ENCODE data around the gene MRPS18B.
"Not testable (repeated sequence)": the region's sequence is repeated elsewhere in the genome, so short reads cannot be mapped to it uniquely, and the experiment has no call there.

MRPS18B gene

GRCh38 chr6:30643656-30644055 lies 26.0 kb downstream of the MRPS18B start:
- no peak for DNase-seq (ENCODE audit: low spot score)

GRCh38 chr6:30644769-30645168 lies 27.1 kb downstream of the MRPS18B start:
- no peak for DNase-seq (ENCODE audit: low spot score)

GRCh38 chr6:30645989-30646388 lies 28.3 kb downstream of the MRPS18B start:
- no peak for DNase-seq (ENCODE audit: low spot score)

GRCh38 chr6:30646450-30647241 lies 29.0 kb downstream of the MRPS18B start, which contains the start of gene C6orf136:
Gene C6orf136, plus strand, starts transcription at chr6:30647133. Its CDS starts 99 bp downstream, at chr6:30647232.
- DNase-seq (ENCODE audit: low spot score) = peak; percentile 94

GRCh38 chr6:30647242-30648116 lies 29.8 kb downstream of the MRPS18B start:
- no peak for DNase-seq (ENCODE audit: low spot score)

GRCh38 chr6:30651143-30651542 lies 33.5 kb downstream of the MRPS18B start:
- DNase-seq (ENCODE audit: low spot score) = no peak

- no peak for DNase-seq (ENCODE audit: low spot score)
Measured at GRCh38 chr6:30654798-30655742, 37.4 kb downstream of the MRPS18B start.

- DNase-seq (ENCODE audit: low spot score) = no peak
Measured at GRCh38 chr6:30655743-30656094, 38.1 kb downstream of the MRPS18B start.

- DNase-seq (ENCODE audit: low spot score) = no peak
Measured at GRCh38 chr6:30656513-30656912, 38.9 kb downstream of the MRPS18B start.

- DNase-seq (ENCODE audit: low spot score) = peak; percentile 49
Measured at GRCh38 chr6:30657454-30657853, 39.8 kb downstream of the MRPS18B start.

- DNase-seq (ENCODE audit: low spot score) = not testable (repeated sequence)
Measured at GRCh38 chr6:30657922-30658321, 40.3 kb downstream of the MRPS18B start.

- DNase-seq (ENCODE audit: low spot score) = no peak
Measured at GRCh38 chr6:30664994-30665767, 47.5 kb downstream of the MRPS18B start.

- DNase-seq (ENCODE audit: low spot score) = not testable (repeated sequence)
Measured at GRCh38 chr6:30666300-30666699, 48.7 kb downstream of the MRPS18B start.

GRCh38 chr6:30670760-30671527 lies 53.3 kb downstream of the MRPS18B start:
- no peak for DNase-seq (ENCODE audit: low spot score)

GRCh38 chr6:30672445-30673253 lies 55.0 kb downstream of the MRPS18B start, which contains the start of gene DHX16:
Gene DHX16, minus strand, starts transcription at chr6:30673006. Its CDS starts 165 bp downstream, at chr6:30672841.
- DNase-seq (ENCODE audit: low spot score) = peak; percentile 91
